IMR-90 (cell line): ENCODE measurements around the gene EGFR. TPM values are rescaled to one million over a fixed set of nuclear protein-coding genes. Genes with fewer than 3 reads are reported as not detected.
A peak's percentile ranks its signal among the peaks of the same experiment; 100 is the strongest.

Experiments used
- ATAC-seq: fragments of 200-7000 bp; cut with Tn5 transposase; 2 replicates; pipeline ENCODE4 v1.9.1; 2020; ENCODE audit warnings: low read depth, mild to moderate bottlenecking, moderate library complexity
- BruUV-seq: library from RNA; stranded (reverse); fragments of 400-500 nt; replicated peaks from 2 replicates; lab custom pipeline; 2021; lab: Mats Ljungman, UMichigan
- CTCF ChIA-PET: fragments of 300-600 bp; formaldehyde crosslinking; extraction: SDS; loops from one replicate; lab custom pipeline; 2021; ENCODE audit warnings: antibody characterized with exemption; lab: Yijun Ruan, JAX
- POLR2A ChIA-PET: fragments of 300-600 bp; sonication (Branson Sonifier 250); formaldehyde crosslinking; loops from one replicate; lab custom pipeline; 2022; ENCODE audit warnings: antibody characterized with exemption; ENCODE audit not compliant: unreplicated experiment; lab: Charles Lee
- DNase-seq: peaks from one replicate; pipeline ENCODE4 v3.0.0; 2013
- H2AFZ ChIP-seq: replicated peaks from 2 replicates; pipeline ENCODE3; 2013; ENCODE audit warnings: low read length, mild to moderate bottlenecking; ENCODE audit not compliant: poor library complexity
- H2AK5ac ChIP-seq: 2 replicates; pipeline ENCODE4 v1.6.1; 2013; ENCODE audit warnings: low read depth, low read length, inconsistent platforms
- H2AK9ac ChIP-seq: replicated peaks from 2 replicates; pipeline ENCODE3; 2013; ENCODE audit warnings: mild to moderate bottlenecking, low read depth, low read length, moderate library complexity; ENCODE audit not compliant: poor library complexity
- H2BK120ac ChIP-seq: 2 replicates; pipeline ENCODE4 v1.6.1; 2013; ENCODE audit warnings: low read depth, low read length, inconsistent platforms
- H2BK15ac ChIP-seq: 3 replicates; pipeline ENCODE4 v1.6.1; 2013; ENCODE audit warnings: low read depth, low read length, inconsistent platforms
- H2BK20ac ChIP-seq: 2 replicates; pipeline ENCODE4 v1.6.1; 2013; ENCODE audit warnings: low read depth, mild to moderate bottlenecking, inconsistent platforms, low read length, moderate library complexity
- H2BK5ac ChIP-seq: 2 replicates; pipeline ENCODE4 v1.6.1; 2013; ENCODE audit warnings: mild to moderate bottlenecking, low read depth, low read length, inconsistent platforms; ENCODE audit not compliant: poor library complexity, severe bottlenecking
- H3K14ac ChIP-seq: replicated peaks from 2 replicates; pipeline ENCODE4 v1.6.1; 2013; ENCODE audit warnings: low read depth, low read length, inconsistent platforms
- H3K18ac ChIP-seq: 2 replicates; pipeline ENCODE4 v1.6.1; 2013; ENCODE audit warnings: low read depth, low read length, control low read depth
- H3K23ac ChIP-seq: 2 replicates; pipeline ENCODE4 v1.6.1; 2013; ENCODE audit warnings: low read depth, low read length, inconsistent platforms
- H3K27ac ChIP-seq: 2 replicates; pipeline ENCODE4 v1.5.1; 2013; ENCODE audit warnings: mild to moderate bottlenecking, control low read depth, low read length; ENCODE audit not compliant: insufficient read depth
- H3K27me3 ChIP-seq: 2 replicates; pipeline ENCODE4 v1.6.1; 2013; ENCODE audit warnings: low read length; ENCODE audit not compliant: control insufficient read depth, insufficient read depth
- H3K36me3 ChIP-seq: 2 replicates; pipeline ENCODE4 v1.6.1; 2013; ENCODE audit warnings: low read length, mixed read lengths; ENCODE audit not compliant: control insufficient read depth, insufficient read depth
- H3K4ac ChIP-seq: 2 replicates; pipeline ENCODE4 v1.6.1; 2013; ENCODE audit warnings: low read depth, low read length, inconsistent platforms
- H3K4me1 ChIP-seq: 2 replicates; pipeline ENCODE4 v1.6.1; 2013; ENCODE audit warnings: low read length, mixed read lengths; ENCODE audit not compliant: control insufficient read depth, insufficient read depth
- H3K4me2 ChIP-seq: 2 replicates; pipeline ENCODE4 v1.6.1; 2013; ENCODE audit warnings: low read depth, mild to moderate bottlenecking, control low read depth, low read length, moderate library complexity
- H3K4me3 ChIP-seq: 2 replicates; pipeline ENCODE4 v1.5.1; 2013; ENCODE audit warnings: low read depth, mild to moderate bottlenecking, control low read depth, low read length, moderate library complexity; ENCODE audit not compliant: insufficient read depth
- H3K56ac ChIP-seq: 2 replicates; pipeline ENCODE4 v1.6.1; 2013; ENCODE audit warnings: low read length, inconsistent platforms; ENCODE audit not compliant: insufficient read depth; ENCODE audit errors: extremely low read depth
- H3K79me1 ChIP-seq, 2 experiments: 2 replicates each; pipeline ENCODE4 v1.6.1; 2013; ENCODE audit warnings: low read length in 2 of 2, inconsistent platforms in 1 of 2, low read depth in 1 of 2
- H3K9ac ChIP-seq: 2 replicates; pipeline ENCODE4 v1.6.1; 2013; ENCODE audit warnings: low read depth, low read length, control low read depth
- H3K9me1 ChIP-seq: 2 replicates; pipeline ENCODE4 v1.6.1; 2013; ENCODE audit warnings: low read length, inconsistent platforms; ENCODE audit not compliant: insufficient read depth
- H3K9me3 ChIP-seq: 2 replicates; pipeline ENCODE4 v1.6.1; 2013; ENCODE audit warnings: low read length; ENCODE audit not compliant: control insufficient read depth, insufficient read depth
- H4K20me1 ChIP-seq: 2 replicates; pipeline ENCODE4 v1.6.1; 2013; ENCODE audit warnings: low read length, inconsistent platforms; ENCODE audit not compliant: insufficient read depth
- H4K5ac ChIP-seq: 2 replicates; pipeline ENCODE4 v1.6.1; 2013; ENCODE audit warnings: mild to moderate bottlenecking, low read depth, low read length, control low read depth
- H4K8ac ChIP-seq, 2 experiments: 2 replicates each; pipeline ENCODE4 v1.6.1; 2013; ENCODE audit warnings: low read depth in 2 of 2, low read length in 2 of 2, control low read depth in 1 of 2, inconsistent platforms in 1 of 2
- H4K91ac ChIP-seq: 2 replicates; pipeline ENCODE4 v1.6.1; 2013; ENCODE audit warnings: low read depth, low read length, inconsistent platforms; ENCODE audit not compliant: insufficient read depth
- BHLHE40 ChIP-seq: fragments of 150-350 bp; IDR thresholded peaks from 2 replicates; pipeline ENCODE4 v1.6.1; 2016; ENCODE audit warnings: mild to moderate bottlenecking, low read depth, low read length
- MAFK ChIP-seq: IDR thresholded peaks from 2 replicates; pipeline ENCODE4 v1.6.1; 2012; ENCODE audit warnings: low read depth, low read length, improper control_type of control experiment
- MXI1 ChIP-seq: IDR thresholded peaks from 2 replicates; pipeline ENCODE4 v1.6.1; 2012; ENCODE audit warnings: low read depth, mild to moderate bottlenecking, low read length, moderate library complexity, borderline replicate concordance
- RAD21 ChIP-seq: IDR thresholded peaks from 2 replicates; pipeline ENCODE4 v1.6.1; 2012; ENCODE audit warnings: low read length, improper control_type of control experiment
- RFX5 ChIP-seq: IDR thresholded peaks from 2 replicates; pipeline ENCODE4 v1.8.0; 2012; ENCODE audit warnings: low read depth, mild to moderate bottlenecking, low read length, moderate library complexity
- SMC3 ChIP-seq: fragments of 150-350 bp; IDR thresholded peaks from 2 replicates; pipeline ENCODE4 v1.6.1; 2016; ENCODE audit warnings: low read depth, mild to moderate bottlenecking, antibody characterized with exemption, low read length, moderate library complexity
- WGBS, 2 experiments: methylation state at CpG; one replicate each; pipeline versions ENCODE4 v1.1.5 to v1.1.7; 2013; ENCODE audit warnings: missing lambda C conversion rate in 2 of 2; ENCODE audit not compliant: insufficient read length in 1 of 2; ENCODE audit errors: extremely low coverage in 2 of 2; 5-methylcytosine and 5-hydroxymethylcytosine counted together
- dilution Hi-C: fragments of 300-500 bp; cut with HindIII; formaldehyde crosslinking; loops from one replicate; pipeline ENCODE4 v1.14.3; 2018; ENCODE audit warnings: low sequenced_read_pairs; ENCODE audit not compliant: unreplicated experiment
- in situ Hi-C: fragments of 300-500 bp; cut with MboI; formaldehyde crosslinking; loops from 3 replicates; pipeline ENCODE4 v1.14.3; 2019; ENCODE audit warnings: low sequenced_read_pairs, inconsistent platforms, mixed read lengths
- intact Hi-C: fragments of 100-400 bp; cut with micrococcal nuclease; formaldehyde crosslinking; loops from 2 replicates; pipeline ENCODE4 v1.10.0; 2022
- polyA plus RNA-seq, 3 experiments: library from polyadenylated mRNA; depleted of rRNA; stranded (reverse); fragments of >200 nt; gene quantifications; 2 replicates each; pipeline ENCODE4 v1.2.3, GENCODE V29; 2012; ENCODE audit warnings: low replicate concordance in 1 of 3
- total RNA-seq: library from RNA; depleted of rRNA; stranded (reverse); fragments of >200 nt; gene quantifications from 2 replicates; pipeline ENCODE4 v1.2.3, GENCODE V29; 2012
- TF ChIP-seq, protein P1 (sequence below): fragments of 150-350 bp; IDR thresholded peaks from 2 replicates; pipeline ENCODE4 v1.6.1; 2017; ENCODE audit warnings: mild to moderate bottlenecking, antibody characterized with exemption, low read length, low read depth

EGFR gene
- total and polyA plus RNA-seq, 2 of the 4 experiments (the other 2 are of a cell fraction), result 36.9 to 60.4 TPM

DNA sequence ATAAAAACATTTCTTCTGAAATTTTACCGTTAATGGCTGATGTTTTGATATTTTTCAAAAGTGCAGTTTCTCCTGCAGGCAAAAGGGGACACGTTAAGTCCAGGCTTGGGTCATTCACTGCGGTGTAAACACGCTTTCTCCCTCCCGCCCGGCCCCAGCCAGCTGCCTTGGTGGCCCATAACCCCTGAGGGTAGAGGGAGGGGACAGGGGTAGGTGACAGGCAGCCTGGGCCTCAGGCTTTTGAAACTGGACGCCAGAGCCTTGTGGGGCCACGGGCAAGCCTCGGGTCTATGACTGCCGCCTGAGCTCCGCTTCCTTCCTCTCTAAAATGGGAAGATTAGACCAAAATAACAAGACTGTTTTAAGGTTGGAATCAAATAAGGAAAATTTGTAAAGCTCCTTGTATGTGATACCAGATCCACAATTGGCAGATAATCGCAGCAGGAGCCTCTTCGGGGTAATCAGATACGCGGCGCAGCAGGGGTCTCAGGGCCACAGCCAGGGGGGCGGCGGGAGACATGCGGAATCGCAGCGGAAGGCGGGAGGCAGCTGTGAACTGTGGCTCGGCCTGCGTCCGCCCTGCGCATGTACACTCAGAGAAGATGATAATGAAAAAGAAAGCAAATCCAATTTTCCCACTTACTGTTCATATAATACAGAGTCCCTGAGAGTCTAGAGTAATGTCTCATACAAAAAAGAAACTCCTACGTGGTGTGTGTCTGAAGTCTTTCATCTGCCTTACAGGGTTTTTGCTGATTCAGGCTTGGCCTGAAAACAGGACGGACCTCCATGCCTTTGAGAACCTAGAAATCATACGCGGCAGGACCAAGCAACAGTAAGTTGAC, 138.3 kb downstream of the EGFR start:
- peak overlapping the region; percentile 14 for H3K23ac ChIP-seq
- ATAC-seq (no peak), DNase-seq (no peak)
- no peak overlapping the region for H3K4me3 ChIP-seq
- no peaks in the 10 kb centered on the region for H3K27me3 ChIP-seq
- peak overlapping the region; percentile 47 for H2AK5ac ChIP-seq
- no peak overlapping the region for H3K9ac ChIP-seq
- H3K56ac ChIP-seq, result no peak overlapping the region
- peaks cover 15% of the 10 kb centered on the region for H3K9me1 ChIP-seq
- H3K14ac ChIP-seq, result peak overlapping the region; percentile 27; the same call in 1 of the 2 replicates
- CTCF ChIA-PET, result no interaction called here
- POLR2A ChIA-PET, result no interaction called here
- peak overlapping the region; percentile 40 for H4K91ac ChIP-seq
- H4K20me1 ChIP-seq, result peaks cover 3% of the 10 kb centered on the region; the same call in 1 of the 2 replicates
- dilution Hi-C loops (no loop called here), intact Hi-C loops (loop anchor here (5.0 kb wide), 1 partner anchor 100 kb away; no protein-coding TSS in a partner anchor), in situ Hi-C loops (loop anchor here (25.0 kb wide), 1 partner anchor 370 kb away; no protein-coding TSS in a partner anchor)
- peaks cover 23 to 78% of the 10 kb centered on the region in 2 experiments; a peak in 3 of 4 replicates for H3K79me1 ChIP-seq
- WGBS, 2 experiments, result 47% methylated on average over 10 of the region's 30 CpGs; no CpG with 5 or more reads in 1 of the 2 experiments
- TF ChIP-seq RAD21 (no peak), BHLHE40 (no peak), MXI1 (no peak), MAFK (0 out of 2 replicates have a peak, but pooled peaks have one; percentile 50), RFX5 (no peak), SMC3 (no peak)
- TF ChIP-seq, protein P1, sequence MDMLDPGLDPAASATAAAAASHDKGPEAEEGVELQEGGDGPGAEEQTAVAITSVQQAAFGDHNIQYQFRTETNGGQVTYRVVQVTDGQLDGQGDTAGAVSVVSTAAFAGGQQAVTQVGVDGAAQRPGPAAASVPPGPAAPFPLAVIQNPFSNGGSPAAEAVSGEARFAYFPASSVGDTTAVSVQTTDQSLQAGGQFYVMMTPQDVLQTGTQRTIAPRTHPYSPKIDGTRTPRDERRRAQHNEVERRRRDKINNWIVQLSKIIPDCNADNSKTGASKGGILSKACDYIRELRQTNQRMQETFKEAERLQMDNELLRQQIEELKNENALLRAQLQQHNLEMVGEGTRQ, result no peak
- H3K4me2 ChIP-seq, result no peak overlapping the region
- H3K36me3 ChIP-seq, result peaks cover 73% of the 10 kb centered on the region
- H2BK20ac ChIP-seq, result peak overlapping the region; percentile 51; the same call in 1 of the 2 replicates
- peak overlapping the region; percentile 55 for H3K4ac ChIP-seq
- H2AK9ac ChIP-seq, result no peak overlapping the region
- H4K5ac ChIP-seq, result 0 out of 2 replicates have a peak overlapping the region, but pooled peaks have one; percentile 24
- H3K4me1 ChIP-seq, result peaks cover 25% of the 10 kb centered on the region
- no peaks in the 10 kb centered on the region for H3K9me3 ChIP-seq
- H2BK5ac ChIP-seq, result peak overlapping the region; percentile 63
- no TSS peak for BruUV-seq
- no peak overlapping the region for H2AFZ ChIP-seq
- peak overlapping the region; percentile 10; the same call in 1 of the 2 replicates for H3K18ac ChIP-seq
- H4K8ac ChIP-seq, result peak overlapping the region; percentile 51 to 70
- H2BK15ac ChIP-seq, result no peak overlapping the region; the same call in 1 of the 3 replicates
- peak overlapping the region; percentile 59 for H3K27ac ChIP-seq
- H2BK120ac ChIP-seq, result peak overlapping the region; percentile 45; the same call in 1 of the 2 replicates
